Measurements from ENCODE around the gene BANP. TPM values are rescaled to one million over a fixed set of nuclear protein-coding genes. Genes with fewer than 3 reads are reported as not detected.

Gene BANP
- total RNA-seq, 2 experiments from 2014 or later = 39.6 to 58.0 TPM

DNA sequence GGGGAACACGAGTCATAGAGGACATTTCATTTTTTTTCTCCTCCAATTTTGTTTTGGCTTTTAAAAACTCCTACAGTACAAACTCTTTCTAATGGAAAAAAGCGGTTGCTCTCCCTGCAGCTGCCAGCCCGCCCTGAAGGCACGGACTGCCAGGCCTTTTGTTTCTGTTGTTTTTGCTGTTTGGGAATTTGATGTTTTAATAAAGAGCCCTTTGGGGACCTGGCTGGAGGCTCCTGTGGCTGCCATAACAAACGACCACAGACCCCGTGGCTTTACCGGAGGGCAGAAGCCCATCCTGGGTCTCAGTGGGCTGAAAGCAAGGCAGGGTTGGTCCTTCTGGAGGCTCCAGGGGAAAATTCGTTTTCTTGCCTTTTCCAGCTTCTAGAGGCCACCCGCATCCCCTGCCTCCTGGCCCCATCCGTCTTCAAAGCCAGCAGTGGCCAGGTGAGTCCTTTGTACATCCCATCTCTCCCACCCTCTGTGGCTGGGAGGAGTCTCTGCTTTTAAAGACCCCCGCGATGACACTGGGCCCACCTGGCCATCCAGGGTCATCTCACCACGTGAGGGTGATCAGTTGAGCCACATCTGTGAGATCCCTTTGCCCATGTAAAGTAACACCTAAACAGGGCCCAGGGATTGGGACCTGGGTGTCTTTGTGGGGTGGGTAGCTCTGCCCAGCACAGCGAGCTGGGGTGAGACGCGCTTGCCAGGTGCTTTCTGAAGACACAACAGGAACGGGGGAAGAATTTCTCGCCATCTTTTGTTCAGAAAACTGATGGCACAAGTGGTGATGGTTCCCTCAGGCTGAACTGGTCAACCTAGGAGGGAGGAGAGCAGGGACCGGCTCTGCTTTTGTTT lies 113.9 kb downstream of the BANP start:
- Histone ChIP-seq H3K27ac (ENCODE audit: low read depth, low read length, poor library complexity, severe bottlenecking) (no peak overlapping the region), H3K4me2 (ENCODE audit: low read length) (no peak overlapping the region), H3K4me3 (ENCODE audit: low read depth, low read length, poor library complexity, severe bottlenecking) (no peak overlapping the region), H3K79me2 (ENCODE audit: insufficient read depth, low read depth, low read length) (no peaks in the 10 kb centered on the region), H3K9me3 (ENCODE audit: low read length) (no peaks in the 10 kb centered on the region), H3K4me1 (ENCODE audit: insufficient read depth, low read length, poor library complexity, severe bottlenecking) (peaks cover 20% of the 10 kb centered on the region), H3K9me2 (ENCODE audit: insufficient read depth, low read length) (no peaks in the 10 kb centered on the region), H2AFZ (ENCODE audit: low read length) (no peak overlapping the region), H3K36me3 (ENCODE audit: insufficient read depth, low read length) (peaks cover 10% of the 10 kb centered on the region; the same call in 1 of the 2 replicates), H4K20me1 (ENCODE audit: insufficient read depth, low read length) (no peaks in the 10 kb centered on the region)
- BruUV-seq (replicated peaks) = no TSS peak
- no peak for DNase-seq (ENCODE audit: low spot score)
- CTCF ChIA-PET (ENCODE audit: unreplicated experiment) = no interaction called here
- POLR2A ChIA-PET = no interaction called here
- TF ChIP-seq, protein P1, sequence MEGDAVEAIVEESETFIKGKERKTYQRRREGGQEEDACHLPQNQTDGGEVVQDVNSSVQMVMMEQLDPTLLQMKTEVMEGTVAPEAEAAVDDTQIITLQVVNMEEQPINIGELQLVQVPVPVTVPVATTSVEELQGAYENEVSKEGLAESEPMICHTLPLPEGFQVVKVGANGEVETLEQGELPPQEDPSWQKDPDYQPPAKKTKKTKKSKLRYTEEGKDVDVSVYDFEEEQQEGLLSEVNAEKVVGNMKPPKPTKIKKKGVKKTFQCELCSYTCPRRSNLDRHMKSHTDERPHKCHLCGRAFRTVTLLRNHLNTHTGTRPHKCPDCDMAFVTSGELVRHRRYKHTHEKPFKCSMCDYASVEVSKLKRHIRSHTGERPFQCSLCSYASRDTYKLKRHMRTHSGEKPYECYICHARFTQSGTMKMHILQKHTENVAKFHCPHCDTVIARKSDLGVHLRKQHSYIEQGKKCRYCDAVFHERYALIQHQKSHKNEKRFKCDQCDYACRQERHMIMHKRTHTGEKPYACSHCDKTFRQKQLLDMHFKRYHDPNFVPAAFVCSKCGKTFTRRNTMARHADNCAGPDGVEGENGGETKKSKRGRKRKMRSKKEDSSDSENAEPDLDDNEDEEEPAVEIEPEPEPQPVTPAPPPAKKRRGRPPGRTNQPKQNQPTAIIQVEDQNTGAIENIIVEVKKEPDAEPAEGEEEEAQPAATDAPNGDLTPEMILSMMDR (conservative IDR thresholded peaks at IDR 0.05; ENCODE audit: low read length) = no peak
- TF ChIP-seq EZH2phosphoT487 (IDR thresholded peaks at IDR 0.05; ENCODE audit: borderline replicate concordance, low read depth, low read length) = no peak
- intact Hi-C loops (cut with micrococcal nuclease; ENCODE audit: unreplicated experiment) = no loop called here

DNA sequence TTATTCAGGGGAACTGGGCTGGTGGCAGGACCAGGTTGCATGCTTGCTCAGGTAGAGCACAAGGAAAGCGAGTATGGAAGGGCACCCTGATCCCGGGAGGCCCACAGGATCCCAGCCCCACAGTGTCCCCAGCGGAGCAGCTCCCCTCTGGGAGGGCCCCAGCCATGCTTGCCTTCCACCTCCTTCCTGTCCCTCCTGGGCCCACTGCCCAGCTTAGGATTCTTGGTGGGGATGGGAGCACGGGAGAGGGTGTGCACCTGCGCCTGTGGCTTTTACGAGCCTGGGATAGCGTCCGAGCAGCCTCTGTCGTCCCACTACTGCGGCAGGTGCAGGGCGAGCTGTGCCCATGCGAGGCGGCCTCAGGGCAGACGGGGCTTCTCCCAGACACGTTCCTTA lies 114.5 kb downstream of the BANP start:
- no peak overlapping the region for H2AFZ ChIP-seq (ENCODE audit: low read length)
- H3K79me2 ChIP-seq (ENCODE audit: insufficient read depth, low read depth, low read length) = no peaks in the 10 kb centered on the region
- peaks cover 26% of the 10 kb centered on the region for H3K4me1 ChIP-seq (ENCODE audit: insufficient read depth, low read length, poor library complexity, severe bottlenecking)
- no peaks in the 10 kb centered on the region for H4K20me1 ChIP-seq (ENCODE audit: insufficient read depth, low read length)
- no peak for TF ChIP-seq EZH2phosphoT487 (IDR thresholded peaks at IDR 0.05; ENCODE audit: borderline replicate concordance, low read depth, low read length)
- TF ChIP-seq, protein P1 (conservative IDR thresholded peaks at IDR 0.05; ENCODE audit: low read length) = no peak
- DNase-seq (ENCODE audit: low spot score) = no peak
- H3K9me3 ChIP-seq (ENCODE audit: low read length) = no peaks in the 10 kb centered on the region
- CTCF ChIA-PET (ENCODE audit: unreplicated experiment) = no interaction called here
- intact Hi-C loops (cut with micrococcal nuclease; ENCODE audit: unreplicated experiment) = no loop called here
- BruUV-seq (replicated peaks) = no TSS peak
- peaks cover 12% of the 10 kb centered on the region; the same call in 1 of the 2 replicates for H3K36me3 ChIP-seq (ENCODE audit: insufficient read depth, low read length)
- H3K4me3 ChIP-seq (ENCODE audit: low read depth, low read length, poor library complexity, severe bottlenecking) = no peak overlapping the region
- no peaks in the 10 kb centered on the region for H3K9me2 ChIP-seq (ENCODE audit: insufficient read depth, low read length)
- H3K27ac ChIP-seq (ENCODE audit: low read depth, low read length, poor library complexity, severe bottlenecking) = no peak overlapping the region
- H3K4me2 ChIP-seq (ENCODE audit: low read length) = no peak overlapping the region
- POLR2A ChIA-PET = no interaction called here

DNA sequence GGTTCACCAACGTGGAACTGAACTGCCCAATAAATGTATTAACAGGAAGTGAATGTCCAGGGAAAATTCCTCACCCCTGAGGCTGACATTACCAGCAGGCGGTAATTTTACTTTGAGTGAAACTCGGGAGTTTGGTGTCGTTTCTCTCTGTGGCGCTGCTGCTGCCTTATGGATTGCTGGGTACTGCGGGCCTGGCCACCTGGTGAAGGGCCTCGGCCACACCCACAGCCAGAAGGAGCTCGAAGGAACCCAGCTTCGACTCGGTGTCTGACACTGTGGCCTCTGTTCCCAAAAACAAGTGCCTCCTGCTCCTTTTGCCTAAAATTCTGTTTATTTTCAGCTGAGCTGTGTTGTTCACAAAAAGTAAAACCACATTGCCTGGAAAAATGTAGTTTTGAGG lies 115.0 kb downstream of the BANP start:
- H3K9me2 ChIP-seq (ENCODE audit: insufficient read depth, low read length) = no peaks in the 10 kb centered on the region
- no peaks in the 10 kb centered on the region for H3K79me2 ChIP-seq (ENCODE audit: insufficient read depth, low read depth, low read length)
- DNase-seq (ENCODE audit: low spot score) = no peak
- H3K9me3 ChIP-seq (ENCODE audit: low read length) = no peaks in the 10 kb centered on the region
- H4K20me1 ChIP-seq (ENCODE audit: insufficient read depth, low read length) = no peaks in the 10 kb centered on the region
- no peak overlapping the region for H3K27ac ChIP-seq (ENCODE audit: low read depth, low read length, poor library complexity, severe bottlenecking)
- intact Hi-C loops (cut with micrococcal nuclease; ENCODE audit: unreplicated experiment) = no loop called here
- no TSS peak for BruUV-seq (replicated peaks)
- H3K36me3 ChIP-seq (ENCODE audit: insufficient read depth, low read length) = peaks cover 11% of the 10 kb centered on the region; the same call in 1 of the 2 replicates
- no peak overlapping the region for H2AFZ ChIP-seq (ENCODE audit: low read length)
- POLR2A ChIA-PET = no interaction called here
- CTCF ChIA-PET (ENCODE audit: unreplicated experiment) = no interaction called here
- H3K4me1 ChIP-seq (ENCODE audit: insufficient read depth, low read length, poor library complexity, severe bottlenecking) = peaks cover 29% of the 10 kb centered on the region
- no peak for TF ChIP-seq EZH2phosphoT487 (IDR thresholded peaks at IDR 0.05; ENCODE audit: borderline replicate concordance, low read depth, low read length)
- TF ChIP-seq, protein P1 (conservative IDR thresholded peaks at IDR 0.05; ENCODE audit: low read length) = no peak
- no peak overlapping the region for H3K4me3 ChIP-seq (ENCODE audit: low read depth, low read length, poor library complexity, severe bottlenecking)
- H3K4me2 ChIP-seq (ENCODE audit: low read length) = no peak overlapping the region
